ENCODE measurements around the gene C1QTNF5. TPM values are rescaled to one million over a fixed set of nuclear protein-coding genes. Genes with fewer than 3 reads are reported as not detected.

Gene C1QTNF5
- total and polyA plus RNA-seq, 2 experiments from 2014 or later = 13.7 to 18.0 TPM

GRCh38 chr11:119355091-119355843, 14.6 kb upstream of the C1QTNF5 start:
- no peak for TF ChIP-seq EZH2phosphoT487 (IDR thresholded peaks at IDR 0.05; ENCODE audit: low read depth, severe bottlenecking, unreplicated experiment)
- TF ChIP-seq EZH2 (IDR thresholded peaks at IDR 0.05; ENCODE audit: borderline replicate concordance) = no peak
- no peak for TF ChIP-seq CTCF (IDR thresholded peaks at IDR 0.05; ENCODE audit: poor library complexity)
- Histone ChIP-seq H4K20me1 (ENCODE audit: insufficient read depth, poor library complexity, severe bottlenecking) (no peaks in the 10 kb centered on the region), H3K4me1 (ENCODE audit: insufficient read depth) (peaks cover 7% of the 10 kb centered on the region), H3K9me3 (ENCODE audit: low read depth) (no peaks in the 10 kb centered on the region), H3K9me2 (replicated peaks; ENCODE audit: insufficient read depth) (no peaks in the 10 kb centered on the region), H3K27me3 (no peaks in the 10 kb centered on the region), H3K4me3 (no peak overlapping the region), H3K79me2 (no peaks in the 10 kb centered on the region), H3K36me3 (replicated peaks; ENCODE audit: insufficient read depth, low read depth) (no peaks in the 10 kb centered on the region), H3K4me2 (no peak overlapping the region), H2AFZ (no peak overlapping the region), H3K27ac (no peak overlapping the region)
- 83% methylated on average over 7 of the region's 9 CpGs for WGBS (ENCODE audit: low lambda C conversion rate, missing lambda C conversion rate)
- no peak for DNase-seq (ENCODE audit: low spot score)

- H3K27me3 ChIP-seq = no peaks in the 10 kb centered on the region
- H3K36me3 ChIP-seq (replicated peaks; ENCODE audit: insufficient read depth, low read depth) = no peaks in the 10 kb centered on the region
- 24% methylated on average over 4 of the region's 4 CpGs for WGBS (ENCODE audit: low lambda C conversion rate, missing lambda C conversion rate)
- no peak overlapping the region for H3K4me2 ChIP-seq
- H3K4me1 ChIP-seq (ENCODE audit: insufficient read depth) = peaks cover 7% of the 10 kb centered on the region
- no peaks in the 10 kb centered on the region for H3K9me2 ChIP-seq (replicated peaks; ENCODE audit: insufficient read depth)
- no peaks in the 10 kb centered on the region for H3K9me3 ChIP-seq (ENCODE audit: low read depth)
- no peak overlapping the region for H2AFZ ChIP-seq
- H3K4me3 ChIP-seq = no peak overlapping the region
- no peak for TF ChIP-seq EZH2phosphoT487 (IDR thresholded peaks at IDR 0.05; ENCODE audit: low read depth, severe bottlenecking, unreplicated experiment)
- no peak for TF ChIP-seq CTCF (IDR thresholded peaks at IDR 0.05; ENCODE audit: poor library complexity)
- no peak for TF ChIP-seq EZH2 (IDR thresholded peaks at IDR 0.05; ENCODE audit: borderline replicate concordance)
- H3K27ac ChIP-seq = peak overlapping the region; percentile 42
- peak; percentile 81 for DNase-seq (ENCODE audit: low spot score)
- H3K79me2 ChIP-seq = no peaks in the 10 kb centered on the region
- H4K20me1 ChIP-seq (ENCODE audit: insufficient read depth, poor library complexity, severe bottlenecking) = no peaks in the 10 kb centered on the region
Observed at GRCh38 chr11:119352857-119353260, 12.2 kb upstream of the C1QTNF5 start.

- Histone ChIP-seq H2AFZ (no peak overlapping the region), H3K27ac (no peak overlapping the region), H3K4me1 (ENCODE audit: insufficient read depth) (peaks cover 7% of the 10 kb centered on the region), H3K4me3 (no peak overlapping the region), H3K36me3 (replicated peaks; ENCODE audit: insufficient read depth, low read depth) (no peaks in the 10 kb centered on the region), H3K9me2 (replicated peaks; ENCODE audit: insufficient read depth) (no peaks in the 10 kb centered on the region), H3K27me3 (no peaks in the 10 kb centered on the region), H3K9me3 (ENCODE audit: low read depth) (no peaks in the 10 kb centered on the region), H3K79me2 (no peaks in the 10 kb centered on the region), H4K20me1 (ENCODE audit: insufficient read depth, poor library complexity, severe bottlenecking) (no peaks in the 10 kb centered on the region), H3K4me2 (no peak overlapping the region)
- no peak for TF ChIP-seq EZH2phosphoT487 (IDR thresholded peaks at IDR 0.05; ENCODE audit: low read depth, severe bottlenecking, unreplicated experiment)
- 100% methylated on average over 1 of the region's 2 CpGs for WGBS (ENCODE audit: low lambda C conversion rate, missing lambda C conversion rate)
- DNase-seq (ENCODE audit: low spot score) = no peak
Observed at GRCh38 chr11:119351232-119351631, 10.5 kb upstream of the C1QTNF5 start.

GRCh38 chr11:119350302-119350701, 9.6 kb upstream of the C1QTNF5 start:
- H3K9me3 ChIP-seq (ENCODE audit: low read depth) = no peaks in the 10 kb centered on the region
- no peak overlapping the region for H3K4me3 ChIP-seq
- H2AFZ ChIP-seq = no peak overlapping the region
- no peak overlapping the region for H3K4me2 ChIP-seq
- no peak for DNase-seq (ENCODE audit: low spot score)
- no peaks in the 10 kb centered on the region for H4K20me1 ChIP-seq (ENCODE audit: insufficient read depth, poor library complexity, severe bottlenecking)
- TF ChIP-seq EZH2 (IDR thresholded peaks at IDR 0.05; ENCODE audit: borderline replicate concordance) = no peak
- no peak for TF ChIP-seq CTCF (IDR thresholded peaks at IDR 0.05; ENCODE audit: poor library complexity)
- TF ChIP-seq EZH2phosphoT487 (IDR thresholded peaks at IDR 0.05; ENCODE audit: low read depth, severe bottlenecking, unreplicated experiment) = no peak
- H3K79me2 ChIP-seq = no peaks in the 10 kb centered on the region
- H3K27me3 ChIP-seq = no peaks in the 10 kb centered on the region
- H3K4me1 ChIP-seq (ENCODE audit: insufficient read depth) = peaks cover 7% of the 10 kb centered on the region
- H3K27ac ChIP-seq = no peak overlapping the region
- no peaks in the 10 kb centered on the region for H3K9me2 ChIP-seq (replicated peaks; ENCODE audit: insufficient read depth)
- H3K36me3 ChIP-seq (replicated peaks; ENCODE audit: insufficient read depth, low read depth) = no peaks in the 10 kb centered on the region
- 85% methylated on average over 6 of the region's 6 CpGs for WGBS (ENCODE audit: low lambda C conversion rate, missing lambda C conversion rate)

Data from hepatocyte (in vitro differentiated cells).